PC-3 (cell line): ENCODE results near the gene FGGY. TPM values are rescaled to one million over a fixed set of nuclear protein-coding genes. Genes with fewer than 3 reads are reported as not detected.

Source experiments
- ATAC-seq: fragments of 200-7000 bp; cut with Tn5 transposase; 2 replicates; pipeline ENCODE4 v1.9.1; 2020; ENCODE audit warnings: mild to moderate bottlenecking, moderate library complexity
- BruUV-seq: library from RNA; stranded (reverse); fragments of 400-500 nt; replicated peaks from 2 replicates; lab custom pipeline; 2021; lab: Mats Ljungman, UMichigan
- CTCF ChIA-PET: fragments of 300-600 bp; sonication (Branson Sonifier 250); formaldehyde crosslinking; loops from one replicate; lab custom pipeline; 2022; ENCODE audit warnings: antibody characterized with exemption; lab: Charles Lee
- POLR2A ChIA-PET: fragments of 300-600 bp; sonication (Branson Sonifier 250); formaldehyde crosslinking; loops from one replicate; lab custom pipeline; 2022; ENCODE audit warnings: antibody characterized with exemption; ENCODE audit not compliant: unreplicated experiment; lab: Charles Lee
- DNase-seq: peaks from one replicate; pipeline ENCODE4 v3.0.0-alpha.2; 2015
- H2AFZ ChIP-seq: fragments of 300-600 bp; sonication (generic); 2 replicates; pipeline ENCODE4 v1.6.0; 2016; ENCODE audit warnings: antibody characterized with exemption, low read length
- H3F3A ChIP-seq: fragments of 300-600 bp; sonication (generic); one replicate; pipeline ENCODE4 v1.6.0; 2017; ENCODE audit warnings: antibody characterized with exemption, low read length, control low read depth, mild to moderate bottlenecking; ENCODE audit not compliant: unreplicated experiment
- H3K27ac ChIP-seq: fragments of 300-600 bp; sonication (generic); 2 replicates; pipeline ENCODE4 v1.5.1; 2016; ENCODE audit warnings: mild to moderate bottlenecking, low read length
- H3K27me3 ChIP-seq: fragments of 300-600 bp; sonication (generic); 2 replicates; pipeline ENCODE4 v1.6.1; 2016; ENCODE audit warnings: low read length, mixed read lengths
- H3K36me3 ChIP-seq: fragments of 300-600 bp; sonication (generic); 2 replicates; pipeline ENCODE4 v1.6.1; 2016; ENCODE audit warnings: low read depth, mixed run types, low read length, mixed read lengths
- H3K4me1 ChIP-seq: fragments of 300-600 bp; sonication (generic); 2 replicates; pipeline ENCODE4 v1.5.1; 2016; ENCODE audit warnings: low read length; ENCODE audit not compliant: insufficient read depth
- H3K4me2 ChIP-seq: fragments of 300-600 bp; sonication (generic); 2 replicates; pipeline ENCODE4 v1.6.0; 2016; ENCODE audit warnings: low read length
- H3K4me3 ChIP-seq: fragments of 300-600 bp; sonication (generic); 2 replicates; pipeline ENCODE4 v1.5.1; 2016; ENCODE audit warnings: mild to moderate bottlenecking, low read length, mixed read lengths
- H3K79me2 ChIP-seq: fragments of 300-600 bp; sonication (generic); 2 replicates; pipeline ENCODE4 v1.6.1; 2017; ENCODE audit warnings: low read length, mixed read lengths
- H3K9ac ChIP-seq: fragments of 300-600 bp; sonication (generic); 2 replicates; pipeline ENCODE4 v1.6.0; 2016; ENCODE audit warnings: mild to moderate bottlenecking, low read length
- H3K9me2 ChIP-seq: fragments of 300-600 bp; sonication (generic); replicated peaks from 2 replicates; pipeline ENCODE4 v1.6.1; 2016; ENCODE audit warnings: mixed run types, low read length, mixed read lengths
- H3K9me3 ChIP-seq: fragments of 300-600 bp; sonication (generic); 2 replicates; pipeline ENCODE4 v1.6.1; 2016; ENCODE audit warnings: low read length, mixed read lengths
- H4K20me1 ChIP-seq: fragments of 300-600 bp; sonication (generic); 2 replicates; pipeline ENCODE4 v1.6.1; 2016; ENCODE audit warnings: low read length, mixed read lengths
- EZH2 ChIP-seq: fragments of 300-600 bp; sonication (generic); IDR thresholded peaks from one replicate; pipeline ENCODE4 v1.6.1; 2017; ENCODE audit warnings: antibody characterized with exemption, mild to moderate bottlenecking, low read length; ENCODE audit not compliant: unreplicated experiment
- EZH2phosphoT487 ChIP-seq: fragments of 300-600 bp; sonication (generic); IDR thresholded peaks from 2 replicates; pipeline ENCODE4 v1.6.1; 2018; ENCODE audit warnings: mild to moderate bottlenecking, antibody characterized with exemption, low read length, borderline replicate concordance
- intact Hi-C: fragments of 100-400 bp; cut with micrococcal nuclease; formaldehyde crosslinking; loops from 2 replicates; pipeline ENCODE4 v1.9.0; 2023
- total RNA-seq: library from RNA; depleted of rRNA; stranded (reverse); fragments of >200 nt; gene quantifications from 2 replicates; pipeline ENCODE4 v1.2.3, GENCODE V29; 2014
- TF ChIP-seq, protein P1 (sequence below): fragments of 300-600 bp; sonication (generic); conservative IDR thresholded peaks from 2 replicates; pipeline ENCODE4 v1.5.1; 2017; ENCODE audit warnings: antibody characterized with exemption, low read depth, mild to moderate bottlenecking, low read length

The FGGY gene
- total RNA-seq, 1 experiment from 2014 or later = 7.4 TPM

- ATAC-seq = no peak
- CTCF ChIA-PET = no interaction called here
- no TSS peak for BruUV-seq
These were observed 13.1 kb downstream of the FGGY start for GRCh38 chr1:59309795-59310548.

GRCh38 chr1:59310549-59311250 lies 13.8 kb downstream of the FGGY start:
- Histone ChIP-seq H3K9ac (no peak overlapping the region), H3K27ac (no peak overlapping the region), H3F3A (no peaks in the 10 kb centered on the region), H3K4me1 (no peaks in the 10 kb centered on the region), H3K4me2 (no peak overlapping the region), H4K20me1 (no peaks in the 10 kb centered on the region), H3K36me3 (no peaks in the 10 kb centered on the region), H3K4me3 (no peak overlapping the region), H2AFZ (no peak overlapping the region), H3K79me2 (no peaks in the 10 kb centered on the region), H3K9me2 (no peaks in the 10 kb centered on the region), H3K9me3 (no peaks in the 10 kb centered on the region), H3K27me3 (no peaks in the 10 kb centered on the region)
- ATAC-seq = no peak
- DNase-seq = no peak
- TF ChIP-seq EZH2 (no peak), EZH2phosphoT487 (no peak)
- TF ChIP-seq, protein P1, sequence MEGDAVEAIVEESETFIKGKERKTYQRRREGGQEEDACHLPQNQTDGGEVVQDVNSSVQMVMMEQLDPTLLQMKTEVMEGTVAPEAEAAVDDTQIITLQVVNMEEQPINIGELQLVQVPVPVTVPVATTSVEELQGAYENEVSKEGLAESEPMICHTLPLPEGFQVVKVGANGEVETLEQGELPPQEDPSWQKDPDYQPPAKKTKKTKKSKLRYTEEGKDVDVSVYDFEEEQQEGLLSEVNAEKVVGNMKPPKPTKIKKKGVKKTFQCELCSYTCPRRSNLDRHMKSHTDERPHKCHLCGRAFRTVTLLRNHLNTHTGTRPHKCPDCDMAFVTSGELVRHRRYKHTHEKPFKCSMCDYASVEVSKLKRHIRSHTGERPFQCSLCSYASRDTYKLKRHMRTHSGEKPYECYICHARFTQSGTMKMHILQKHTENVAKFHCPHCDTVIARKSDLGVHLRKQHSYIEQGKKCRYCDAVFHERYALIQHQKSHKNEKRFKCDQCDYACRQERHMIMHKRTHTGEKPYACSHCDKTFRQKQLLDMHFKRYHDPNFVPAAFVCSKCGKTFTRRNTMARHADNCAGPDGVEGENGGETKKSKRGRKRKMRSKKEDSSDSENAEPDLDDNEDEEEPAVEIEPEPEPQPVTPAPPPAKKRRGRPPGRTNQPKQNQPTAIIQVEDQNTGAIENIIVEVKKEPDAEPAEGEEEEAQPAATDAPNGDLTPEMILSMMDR = no peak
- CTCF ChIA-PET = no interaction called here
- no TSS peak for BruUV-seq
- POLR2A ChIA-PET = no interaction called here
- intact Hi-C loops = no loop called here

More at GRCh38 chr1:59309795-59310548, 13.1 kb downstream of the FGGY start:
- no peaks in the 10 kb centered on the region for H3K9me3 ChIP-seq
- TF ChIP-seq EZH2phosphoT487 = no peak
- no peak overlapping the region for H3K4me2 ChIP-seq
- no peaks in the 10 kb centered on the region for H3K9me2 ChIP-seq
- no peak overlapping the region for H3K9ac ChIP-seq
- POLR2A ChIA-PET = no interaction called here
- no peak overlapping the region for H3K27ac ChIP-seq
- no peak overlapping the region for H2AFZ ChIP-seq
- intact Hi-C loops = no loop called here
- no peaks in the 10 kb centered on the region for H3F3A ChIP-seq
- H3K36me3 ChIP-seq = 0 out of 2 replicates have a peak, but pooled peaks cover 3% of the 10 kb centered on the region
- no peaks in the 10 kb centered on the region for H3K27me3 ChIP-seq
- no peak overlapping the region for H3K4me3 ChIP-seq
- no peaks in the 10 kb centered on the region for H3K79me2 ChIP-seq
- H3K4me1 ChIP-seq = no peaks in the 10 kb centered on the region
- no peaks in the 10 kb centered on the region for H4K20me1 ChIP-seq
- no peak for DNase-seq

DNA sequence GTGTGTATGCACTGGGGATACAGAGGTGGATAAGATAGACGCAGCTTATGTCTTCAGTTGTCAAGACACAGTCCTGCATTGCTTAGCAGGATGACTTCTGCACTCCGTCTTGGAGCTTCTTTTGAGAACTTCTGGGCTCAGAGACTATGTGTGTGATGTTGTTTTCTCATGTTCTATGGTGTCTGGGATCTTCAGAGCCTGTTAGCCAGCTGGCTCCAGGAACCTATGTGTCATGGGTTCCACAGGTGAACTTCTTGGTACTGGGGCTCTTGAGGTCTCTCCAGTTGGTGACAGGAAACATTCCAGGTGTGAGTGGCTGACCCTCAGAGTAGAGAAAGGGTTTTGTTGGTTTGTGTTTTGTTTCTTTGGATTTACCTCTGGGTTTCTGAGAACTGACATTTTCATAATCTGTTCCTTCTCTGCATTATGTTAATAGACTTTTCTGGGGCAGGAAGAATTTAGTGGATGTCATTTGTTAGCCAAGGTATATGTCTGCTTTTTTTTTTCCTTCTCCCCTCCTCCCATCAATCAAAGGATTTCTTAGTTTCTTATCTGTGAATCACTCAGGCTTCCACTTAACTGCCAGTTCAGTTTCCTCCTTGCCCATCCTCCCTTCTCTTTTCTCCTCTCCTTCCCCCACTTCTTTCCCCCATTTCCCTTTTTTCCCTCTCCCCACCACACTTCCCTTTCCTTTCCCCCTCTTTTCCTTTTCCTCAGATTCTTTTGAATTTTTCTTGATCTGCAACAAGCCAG lies 18.1 kb downstream of the FGGY start:
- Histone ChIP-seq H3K79me2 (no peaks in the 10 kb centered on the region), H3K4me2 (no peak overlapping the region), H3K4me1 (no peaks in the 10 kb centered on the region), H3K27ac (no peak overlapping the region), H3K9me2 (no peaks in the 10 kb centered on the region), H4K20me1 (no peaks in the 10 kb centered on the region), H3K9me3 (no peaks in the 10 kb centered on the region), H2AFZ (no peak overlapping the region), H3F3A (no peaks in the 10 kb centered on the region), H3K9ac (no peak overlapping the region), H3K27me3 (no peaks in the 10 kb centered on the region), H3K36me3 (no peaks in the 10 kb centered on the region), H3K4me3 (no peak overlapping the region)
- ATAC-seq = no peak
- intact Hi-C loops = no loop called here
- ChIA-PET CTCF (no interaction called here), POLR2A (no interaction called here)
- TF ChIP-seq EZH2 (no peak), EZH2phosphoT487 (no peak)
- TF ChIP-seq, protein P1 = no peak
- DNase-seq = no peak
- no TSS peak for BruUV-seq
